Heart left ventricle (tissue), 13 donors: ENCODE data around the gene SAP30.

Source experiments
- POLR2A ChIP-seq, 2 donors: fragments of 450-650 bp; IDR thresholded peaks; one replicate each; pipeline ENCODE4 v1.6.1; 2017; ENCODE audit warnings: antibody characterized with exemption in 2 of 2, mild to moderate bottlenecking in 2 of 2, moderate library complexity in 2 of 2
- TF ChIP-seq, protein P1 (sequence below), 12 donors: fragments of 200-600 bp; sonication (generic) in 4 of 12; IDR thresholded peaks; one replicate each; pipeline versions ENCODE4 v1.5.0 to v1.8.0; 2018 to 2022; ENCODE audit warnings: antibody characterized with exemption in 12 of 12, mild to moderate bottlenecking in 5 of 12
- donor health status: ischemic (EF 13 %, LVEDD 7.1; RV severe dilation, severe dysfunction).
- donor health status: DM: no; HTN: yes; CAD: no.
- donor health status: DM: no; HTN: no; CAD: no.
- donor health status: ischemic (EF 25% LVEDD 6.9; RV normal size, moderate dysfunction).
- donor health status: ischemic (EF 25% LVEDD 5.7; RV mildly dilated, moderate dysfunction).
- donor health status: ischemic (EF 35%, LVEDD 5.7; RV mildly dilated, moderate dysfunction).
- donor health status: nonischemic (EF 11% LVEDD 7.7; RV severe dilation, severe dysfunction).
- donor health status: DM: yes; HTN: yes; CAD: no.
- donor health status: PGD.
- donor health status: ischemic (EF 29% LVEDD 5.4; RV normal size, mild dysfunction).
- donor health status: nonischemic (EF 23%, LVEDD 6.1; RV moderate dilation, normal function).

DNA sequence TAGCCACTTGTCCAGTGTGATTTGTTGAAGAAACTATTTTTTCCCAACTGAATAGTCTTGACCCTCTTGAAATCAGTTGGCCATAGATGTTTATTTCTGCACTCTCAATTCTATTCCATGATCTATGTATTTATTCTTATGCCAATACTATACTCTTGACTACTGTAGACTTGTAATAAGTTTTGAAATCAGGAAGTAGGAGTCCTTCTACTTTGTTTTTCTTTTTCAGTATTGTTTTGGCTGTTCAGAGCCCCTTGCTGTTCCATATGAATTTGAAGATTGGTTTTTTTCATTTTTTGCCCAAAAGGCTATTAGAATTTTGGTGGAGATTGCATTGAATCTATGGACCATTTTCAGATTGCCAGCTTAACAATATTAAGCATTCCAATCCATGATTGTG is 10.2 kb downstream of the SAP30 start:
- no peak for TF ChIP-seq POLR2A (IDR thresholded peaks at IDR 0.05)
- TF ChIP-seq, protein P1, sequence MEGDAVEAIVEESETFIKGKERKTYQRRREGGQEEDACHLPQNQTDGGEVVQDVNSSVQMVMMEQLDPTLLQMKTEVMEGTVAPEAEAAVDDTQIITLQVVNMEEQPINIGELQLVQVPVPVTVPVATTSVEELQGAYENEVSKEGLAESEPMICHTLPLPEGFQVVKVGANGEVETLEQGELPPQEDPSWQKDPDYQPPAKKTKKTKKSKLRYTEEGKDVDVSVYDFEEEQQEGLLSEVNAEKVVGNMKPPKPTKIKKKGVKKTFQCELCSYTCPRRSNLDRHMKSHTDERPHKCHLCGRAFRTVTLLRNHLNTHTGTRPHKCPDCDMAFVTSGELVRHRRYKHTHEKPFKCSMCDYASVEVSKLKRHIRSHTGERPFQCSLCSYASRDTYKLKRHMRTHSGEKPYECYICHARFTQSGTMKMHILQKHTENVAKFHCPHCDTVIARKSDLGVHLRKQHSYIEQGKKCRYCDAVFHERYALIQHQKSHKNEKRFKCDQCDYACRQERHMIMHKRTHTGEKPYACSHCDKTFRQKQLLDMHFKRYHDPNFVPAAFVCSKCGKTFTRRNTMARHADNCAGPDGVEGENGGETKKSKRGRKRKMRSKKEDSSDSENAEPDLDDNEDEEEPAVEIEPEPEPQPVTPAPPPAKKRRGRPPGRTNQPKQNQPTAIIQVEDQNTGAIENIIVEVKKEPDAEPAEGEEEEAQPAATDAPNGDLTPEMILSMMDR (IDR thresholded peaks at IDR 0.05), result no peak
